Omental fat pad (tissue), 4 donors: ENCODE data around the gene NUP62. TPM values are rescaled to one million over a fixed set of nuclear protein-coding genes. Genes with fewer than 3 reads are reported as not detected.

Source experiments
- ATAC-seq: fragments of 150-250 bp; one replicate; pipeline ENCODE4 v1.9.1; 2016; ENCODE audit warnings: mild to moderate bottlenecking, moderate library complexity; ENCODE audit not compliant: low FRiP score
- DNase-seq: peaks from one replicate; pipeline ENCODE4 v3.0.0-alpha.2; 2019; ENCODE audit warnings: low spot score
- CTCF ChIP-seq, 3 donors: fragments of 450-650 bp; IDR thresholded peaks; one replicate each; pipeline ENCODE4 v1.5.1; 2016 to 2017; ENCODE audit warnings: antibody characterized with exemption in 3 of 3, mild to moderate bottlenecking in 3 of 3, moderate library complexity in 2 of 3
- total RNA-seq, 4 donors: library from RNA; depleted of rRNA; stranded (reverse); fragments of >200 nt; gene quantifications; one replicate each; pipeline ENCODE4 v1.1.0, GENCODE V29; 2016

The NUP62 gene
- total RNA-seq, 4 donors from 2014 or later = 24.9 to 45.5 (median 30.6) TPM

DNA sequence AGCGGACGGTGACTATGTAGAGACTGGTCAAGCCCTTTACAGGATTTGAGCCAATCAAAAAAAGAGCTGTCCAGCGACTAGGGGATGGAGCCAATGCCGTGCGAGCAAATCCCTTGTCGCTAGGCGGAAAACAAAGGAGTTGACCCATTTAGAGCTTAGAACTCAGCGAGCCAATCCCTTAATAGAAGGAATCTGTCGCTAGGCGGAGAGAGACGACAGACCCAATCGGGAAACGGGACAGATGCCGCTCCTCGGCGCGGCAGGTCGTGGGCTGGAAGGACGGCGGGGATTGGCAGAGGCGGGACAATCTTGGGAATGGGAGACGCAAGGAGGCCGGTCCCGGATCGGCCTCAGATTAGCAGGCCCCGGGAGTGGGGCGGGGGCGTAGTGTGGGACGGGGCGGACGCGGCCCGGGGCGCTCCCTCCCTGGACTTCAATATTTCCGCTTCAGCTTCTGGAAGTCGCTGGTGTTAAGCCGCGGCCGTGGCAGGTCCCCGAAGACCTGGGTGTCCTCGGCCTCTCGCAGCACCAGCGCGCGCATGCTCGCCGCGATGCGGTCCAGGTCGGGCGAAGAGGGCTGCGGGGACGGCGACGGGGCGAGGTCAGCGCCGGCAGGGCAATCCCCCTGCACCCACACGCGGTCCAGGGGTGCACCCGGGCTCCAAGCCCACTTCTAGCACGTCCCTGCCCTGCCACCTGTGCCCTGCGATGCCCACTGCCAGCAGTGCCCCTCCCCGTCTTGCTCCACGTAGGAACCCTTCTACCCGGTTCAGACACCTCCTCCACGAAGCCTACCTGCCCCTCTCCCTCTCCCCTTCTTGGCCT is 59.6 kb downstream of the NUP62 start:
- TF ChIP-seq CTCF (IDR thresholded peaks at IDR 0.05) = no peak
- DNase-seq = peak; percentile 79
- peak; percentile 86 for ATAC-seq

DNA sequence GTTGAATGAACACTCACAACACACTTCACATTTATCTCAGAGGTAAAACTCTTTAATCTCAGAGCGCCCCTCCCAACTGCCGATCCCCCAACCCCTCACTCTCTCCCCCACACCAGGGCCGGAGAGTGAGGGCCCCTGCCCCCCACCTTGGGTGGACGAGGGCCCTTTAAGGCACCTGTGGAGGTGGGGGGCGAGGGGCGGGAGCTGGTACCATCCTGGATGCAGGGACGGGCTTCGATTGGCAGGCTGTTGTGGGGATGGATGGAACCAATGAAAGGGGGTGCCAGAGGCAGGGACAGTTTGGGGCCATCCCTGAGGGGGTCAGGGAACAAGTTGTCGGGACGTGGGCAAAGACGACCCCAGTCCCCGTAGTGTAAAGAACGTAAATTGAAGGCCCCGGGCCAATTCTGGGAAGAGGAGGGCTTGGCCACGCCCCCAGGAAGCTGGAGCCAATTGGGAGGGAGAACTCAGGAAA is 60.3 kb downstream of the NUP62 start:
- no peak for TF ChIP-seq CTCF (IDR thresholded peaks at IDR 0.05)
- peak; percentile 5 for ATAC-seq
- peak; percentile 71 for DNase-seq

- TF ChIP-seq CTCF (IDR thresholded peaks at IDR 0.05) = no peak
- ATAC-seq = peak; percentile 58
- DNase-seq = peak; percentile 62
Measured at GRCh38 chr19:49866933-49867782, 62.1 kb downstream of the NUP62 start, which contains the start of gene PNKP. TSS of gene PNKP (minus strand) at chr19:49867576. CDS start at chr19:49867204, 372 bp downstream.

DNA sequence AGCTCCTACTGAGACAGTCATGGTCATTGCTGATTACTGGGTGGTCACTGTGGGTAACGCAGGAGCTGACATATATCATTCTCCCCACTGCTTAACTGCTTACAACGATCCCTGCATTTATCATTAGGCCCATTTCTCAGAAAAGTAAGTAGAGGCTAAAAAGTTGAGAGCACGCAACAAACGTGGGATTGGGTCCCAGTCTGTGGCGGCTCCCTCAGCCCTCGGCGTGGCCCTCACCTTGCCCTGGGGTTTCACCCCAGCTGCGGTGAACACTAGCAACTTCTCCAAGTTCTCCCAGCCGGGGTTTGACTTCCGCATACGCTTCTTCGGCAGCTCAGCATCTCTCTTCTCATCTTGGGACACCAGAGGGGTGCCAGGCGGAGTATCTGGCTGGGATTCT is 64.4 kb downstream of the NUP62 start:
- no peak for DNase-seq
- ATAC-seq = no peak
- no peak for TF ChIP-seq CTCF (IDR thresholded peaks at IDR 0.05)

GRCh38 chr19:49863935-49864320 is 65.4 kb downstream of the NUP62 start:
- no peak for ATAC-seq
- no peak for DNase-seq
- no peak for TF ChIP-seq CTCF (IDR thresholded peaks at IDR 0.05)

DNA sequence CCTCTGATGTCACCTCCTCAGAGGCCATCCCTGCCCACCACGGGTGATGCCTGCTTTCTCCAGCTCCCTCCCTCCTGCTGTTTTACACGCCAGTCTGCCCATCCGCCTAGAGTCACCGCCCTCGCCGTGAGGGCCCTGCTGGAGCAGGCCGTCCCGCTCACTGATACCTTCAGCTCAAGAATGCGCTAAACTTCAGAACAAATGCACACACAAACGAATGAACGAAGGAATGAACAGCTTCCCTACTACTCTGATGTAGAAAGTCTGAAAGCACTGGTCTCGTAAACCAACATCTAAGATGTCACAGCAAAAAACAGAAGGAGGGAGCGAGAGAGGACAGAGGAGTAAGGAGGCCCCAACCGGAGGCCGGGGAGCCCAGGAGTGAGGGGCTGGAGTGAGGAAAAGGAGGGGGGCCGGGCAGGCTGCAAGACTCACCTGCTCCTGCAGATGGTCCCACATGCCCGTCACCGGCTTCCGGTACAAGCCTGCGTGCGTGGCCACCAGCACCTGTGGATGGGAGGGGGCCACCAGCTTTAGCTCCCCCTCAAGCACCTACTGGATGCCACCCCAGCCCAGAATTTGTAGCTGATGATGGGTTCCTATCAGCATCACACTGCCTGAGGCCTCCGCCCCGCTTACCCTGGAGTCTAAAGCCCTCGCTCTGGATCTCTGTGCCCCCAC is 65.9 kb downstream of the NUP62 start:
- DNase-seq (no peak), ATAC-seq (no peak)
- no peak for TF ChIP-seq CTCF (IDR thresholded peaks at IDR 0.05)
